Measurements from ENCODE around the gene NUDT15.

DNA sequence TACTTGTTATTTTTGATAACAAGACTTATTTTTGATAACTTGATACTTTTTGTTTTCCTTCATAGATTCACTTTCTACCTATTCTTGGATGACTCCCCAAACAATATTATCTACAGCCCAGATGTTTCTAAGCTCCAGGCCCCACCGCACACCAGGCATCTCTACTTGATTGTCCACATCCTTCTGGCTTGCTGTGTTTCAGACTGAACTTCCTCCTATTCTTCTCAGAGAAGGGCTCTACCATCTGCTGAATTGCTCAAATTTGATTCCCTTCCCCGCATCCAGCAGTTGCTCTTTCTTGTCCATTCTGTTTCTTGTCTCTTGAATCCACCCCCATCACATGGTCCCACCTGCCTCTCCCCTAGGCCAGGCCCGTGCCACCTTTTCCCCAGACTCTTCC, 13.0 kb downstream of the NUDT15 start:
- TF ChIP-seq CTCF (IDR thresholded peaks at IDR 0.05) (no peak), POLR2A (IDR thresholded peaks at IDR 0.05) (no peak)

All from thyroid gland (tissue), 4 donors.